Smooth muscle cell (in vitro differentiated cells): ENCODE data around the gene LAMP1. TPM values are rescaled to one million over a fixed set of nuclear protein-coding genes. Genes with fewer than 3 reads are reported as not detected.

Source experiments
- DNase-seq: peaks from one replicate; lab custom pipeline; 2025; ENCODE audit not compliant: unreplicated experiment; lab: John Stamatoyannopoulos, UW
- H2AFZ ChIP-seq: fragments of 200-600 bp; sonication (generic); 2 replicates; pipeline ENCODE4 v1.6.0; 2016; ENCODE audit warnings: antibody characterized with exemption, low read depth, mild to moderate bottlenecking
- H3F3A ChIP-seq: fragments of 200-600 bp; sonication (generic); 2 replicates; pipeline ENCODE4 v1.6.0; 2017; ENCODE audit warnings: antibody characterized with exemption, low read depth
- H3K27ac ChIP-seq: fragments of 200-600 bp; sonication (generic); 2 replicates; pipeline ENCODE4 v1.5.1; 2016; ENCODE audit warnings: low read depth, mild to moderate bottlenecking
- H3K27me3 ChIP-seq: fragments of 200-600 bp; sonication (generic); 2 replicates; pipeline ENCODE4 v1.6.1; 2016; ENCODE audit warnings: low read depth, mild to moderate bottlenecking
- H3K36me3 ChIP-seq: fragments of 200-600 bp; sonication (generic); 2 replicates; pipeline ENCODE4 v1.5.1; 2016; ENCODE audit warnings: low read depth
- H3K4me1 ChIP-seq: fragments of 200-600 bp; sonication (generic); 2 replicates; pipeline ENCODE4 v1.5.1; 2016; ENCODE audit warnings: low read depth
- H3K4me2 ChIP-seq: fragments of 200-600 bp; sonication (generic); 2 replicates; pipeline ENCODE4 v1.6.0; 2016; ENCODE audit warnings: mild to moderate bottlenecking
- H3K4me3 ChIP-seq: fragments of 200-600 bp; sonication (generic); 2 replicates; pipeline ENCODE4 v1.5.1; 2016; ENCODE audit warnings: mild to moderate bottlenecking
- H3K79me2 ChIP-seq: fragments of 200-600 bp; sonication (generic); 2 replicates; pipeline ENCODE4 v1.6.0; 2016; ENCODE audit warnings: low read depth, mild to moderate bottlenecking
- H3K9ac ChIP-seq: fragments of 200-600 bp; sonication (generic); 2 replicates; pipeline ENCODE4 v1.6.0; 2016; ENCODE audit warnings: low read depth
- H3K9me3 ChIP-seq: fragments of 200-600 bp; sonication (generic); replicated peaks from 2 replicates; pipeline ENCODE4 v1.5.1; 2016; ENCODE audit warnings: low read depth
- H4K20me1 ChIP-seq: fragments of 200-600 bp; sonication (generic); 2 replicates; pipeline ENCODE4 v1.6.0; 2016; ENCODE audit warnings: low read depth
- CTCF ChIP-seq: fragments of 200-600 bp; sonication (generic); IDR thresholded peaks from 2 replicates; pipeline ENCODE4 v1.5.1; 2017; ENCODE audit warnings: borderline replicate concordance, mild to moderate bottlenecking, antibody characterized with exemption; ENCODE audit not compliant: insufficient read depth, poor library complexity, severe bottlenecking
- WGBS: methylation state at CpG from one replicate; pipeline ENCODE4 v1.1.7; 2016; ENCODE audit warnings: low lambda C conversion rate; 5-methylcytosine and 5-hydroxymethylcytosine counted together
- polyA plus RNA-seq: library from polyadenylated mRNA; unstranded; fragments of >200 nt; fragmentation: Nextera tagmentation; extraction: Ambion mirVana; gene quantifications from 2 replicates; pipeline ENCODE4 v1.2.1, GENCODE V29; 2016
- total RNA-seq: library from RNA; depleted of rRNA; stranded (reverse); fragments of >200 nt; gene quantifications from 2 replicates; pipeline ENCODE4 v1.2.3, GENCODE V29; 2014

LAMP1 gene
- total and polyA plus RNA-seq, 2 experiments from 2014 or later: 111 to 146 TPM

DNA sequence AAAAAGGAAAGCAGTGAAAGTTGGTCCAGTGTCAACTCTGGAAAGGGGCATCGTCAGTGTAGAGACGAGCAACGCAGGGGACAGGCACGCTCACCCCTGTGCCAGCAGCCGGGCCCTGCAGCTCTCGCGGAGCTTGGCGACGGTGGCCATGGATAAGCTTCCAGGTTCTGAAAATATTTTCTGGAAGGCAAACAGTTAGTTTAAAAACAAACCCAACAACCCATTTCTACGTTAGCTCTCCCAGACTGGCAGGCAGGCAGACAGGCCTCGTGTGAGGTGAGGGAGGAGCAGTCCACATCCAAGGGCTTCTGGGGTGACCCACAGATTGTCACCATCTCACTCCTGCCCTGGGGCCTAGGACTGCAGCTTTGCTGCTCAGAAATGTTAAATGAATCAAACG is 27.4 kb downstream of the LAMP1 start:
- H3K36me3 ChIP-seq: peaks cover 10% of the 10 kb centered on the region
- TF ChIP-seq CTCF: no peak
- no peak overlapping the region for H3K4me2 ChIP-seq
- no peaks in the 10 kb centered on the region for H3K4me1 ChIP-seq
- no peaks in the 10 kb centered on the region for H3K79me2 ChIP-seq
- no peaks in the 10 kb centered on the region for H3K27me3 ChIP-seq
- peaks cover 4% of the 10 kb centered on the region for H4K20me1 ChIP-seq
- no peaks in the 10 kb centered on the region for H3F3A ChIP-seq
- 94% methylated on average over 12 of the region's 12 CpGs for WGBS
- H3K9me3 ChIP-seq: no peaks in the 10 kb centered on the region
- no peak overlapping the region for H2AFZ ChIP-seq
- no peak overlapping the region for H3K4me3 ChIP-seq
- no peak overlapping the region for H3K9ac ChIP-seq
- DNase-seq: no peak
- no peak overlapping the region for H3K27ac ChIP-seq

- H3K4me2 ChIP-seq: no peak overlapping the region
- H3K4me1 ChIP-seq: no peaks in the 10 kb centered on the region
- no peak for TF ChIP-seq CTCF
- H3K79me2 ChIP-seq: no peaks in the 10 kb centered on the region
- H3K9ac ChIP-seq: no peak overlapping the region
- H2AFZ ChIP-seq: no peak overlapping the region
- no peaks in the 10 kb centered on the region for H3F3A ChIP-seq
- H3K9me3 ChIP-seq: no peaks in the 10 kb centered on the region
- DNase-seq: no peak
- WGBS: 97% methylated on average over 23 of the region's 23 CpGs
- no peaks in the 10 kb centered on the region for H4K20me1 ChIP-seq
- no peaks in the 10 kb centered on the region for H3K27me3 ChIP-seq
- no peak overlapping the region for H3K27ac ChIP-seq
- H3K4me3 ChIP-seq: no peak overlapping the region
- peaks cover 10% of the 10 kb centered on the region for H3K36me3 ChIP-seq
Observed at GRCh38 chr13:113325779-113326178, 28.7 kb downstream of the LAMP1 start.

DNA sequence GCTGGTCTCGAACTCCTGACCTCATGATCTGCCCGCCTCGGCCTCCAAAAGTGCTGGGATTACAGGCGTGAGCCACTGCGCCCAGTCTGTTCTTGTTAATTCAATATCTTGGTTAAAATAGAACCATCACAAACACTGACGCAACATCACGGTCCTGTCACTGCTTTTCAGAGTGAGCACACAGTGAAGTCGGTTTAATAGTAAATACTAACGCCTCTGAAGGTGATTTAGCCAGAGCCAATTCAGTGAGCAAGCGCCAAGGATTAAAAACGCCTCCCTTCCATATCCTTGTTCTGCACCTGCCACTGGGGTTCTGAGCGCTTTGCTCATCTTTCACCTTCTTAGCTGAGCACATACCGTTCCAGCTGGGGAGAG is 30.3 kb downstream of the LAMP1 start:
- no peak overlapping the region for H3K4me3 ChIP-seq
- no peaks in the 10 kb centered on the region for H3K9me3 ChIP-seq
- H3F3A ChIP-seq: no peaks in the 10 kb centered on the region
- H4K20me1 ChIP-seq: no peaks in the 10 kb centered on the region
- 96% methylated on average over 13 of the region's 13 CpGs for WGBS
- H3K4me1 ChIP-seq: no peaks in the 10 kb centered on the region
- no peaks in the 10 kb centered on the region for H3K79me2 ChIP-seq
- no peak overlapping the region for H3K4me2 ChIP-seq
- TF ChIP-seq CTCF: no peak
- no peak overlapping the region for H3K9ac ChIP-seq
- DNase-seq: no peak
- no peak overlapping the region for H2AFZ ChIP-seq
- H3K27ac ChIP-seq: no peak overlapping the region
- H3K27me3 ChIP-seq: no peaks in the 10 kb centered on the region
- H3K36me3 ChIP-seq: no peaks in the 10 kb centered on the region

DNA sequence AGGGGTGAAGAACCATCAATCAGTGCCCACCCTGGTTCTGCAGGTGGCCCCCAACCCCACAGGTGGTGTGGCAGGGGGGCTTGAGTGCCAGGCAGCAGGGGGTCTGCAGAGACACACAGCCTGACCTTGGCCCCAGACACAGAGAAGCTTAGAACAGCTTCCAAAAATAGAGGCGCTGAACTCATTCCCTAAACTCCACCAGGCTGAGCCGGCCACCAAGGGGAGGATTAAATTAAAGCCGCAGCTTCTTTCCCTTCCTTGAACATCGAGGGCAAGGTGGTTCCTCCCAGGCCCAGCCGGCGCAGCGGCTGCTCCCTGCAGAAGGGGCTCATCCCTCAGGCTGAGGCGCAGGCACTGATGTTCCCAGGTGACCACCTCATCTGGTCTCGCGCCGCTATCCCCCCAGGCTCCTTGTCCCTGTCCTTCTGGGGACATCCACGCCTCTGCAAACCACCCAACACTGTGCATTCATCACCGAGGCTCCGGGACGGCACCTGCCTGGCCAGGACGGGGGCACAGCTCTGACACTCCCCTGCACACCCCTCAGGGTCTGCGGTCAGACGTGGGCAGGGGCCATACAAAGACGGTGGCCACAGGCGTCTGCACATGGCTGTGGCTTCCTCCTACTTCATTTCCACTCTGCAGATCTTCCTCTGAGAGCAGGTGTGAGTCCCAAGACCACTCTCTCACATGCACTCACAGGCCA is 30.9 kb downstream of the LAMP1 start:
- no peaks in the 10 kb centered on the region for H3K79me2 ChIP-seq
- H3K4me3 ChIP-seq: no peak overlapping the region
- H3K36me3 ChIP-seq: no peaks in the 10 kb centered on the region
- H4K20me1 ChIP-seq: no peaks in the 10 kb centered on the region
- no peaks in the 10 kb centered on the region for H3K4me1 ChIP-seq
- H3K27me3 ChIP-seq: no peaks in the 10 kb centered on the region
- no peak overlapping the region for H3K27ac ChIP-seq
- H3K4me2 ChIP-seq: no peak overlapping the region
- 90% methylated on average over 20 of the region's 20 CpGs for WGBS
- H3K9ac ChIP-seq: no peak overlapping the region
- no peak overlapping the region for H2AFZ ChIP-seq
- H3F3A ChIP-seq: no peaks in the 10 kb centered on the region
- no peaks in the 10 kb centered on the region for H3K9me3 ChIP-seq
- no peak for TF ChIP-seq CTCF
- DNase-seq: no peak
